ENCODE measurements around the gene PRDM16.

DNA sequence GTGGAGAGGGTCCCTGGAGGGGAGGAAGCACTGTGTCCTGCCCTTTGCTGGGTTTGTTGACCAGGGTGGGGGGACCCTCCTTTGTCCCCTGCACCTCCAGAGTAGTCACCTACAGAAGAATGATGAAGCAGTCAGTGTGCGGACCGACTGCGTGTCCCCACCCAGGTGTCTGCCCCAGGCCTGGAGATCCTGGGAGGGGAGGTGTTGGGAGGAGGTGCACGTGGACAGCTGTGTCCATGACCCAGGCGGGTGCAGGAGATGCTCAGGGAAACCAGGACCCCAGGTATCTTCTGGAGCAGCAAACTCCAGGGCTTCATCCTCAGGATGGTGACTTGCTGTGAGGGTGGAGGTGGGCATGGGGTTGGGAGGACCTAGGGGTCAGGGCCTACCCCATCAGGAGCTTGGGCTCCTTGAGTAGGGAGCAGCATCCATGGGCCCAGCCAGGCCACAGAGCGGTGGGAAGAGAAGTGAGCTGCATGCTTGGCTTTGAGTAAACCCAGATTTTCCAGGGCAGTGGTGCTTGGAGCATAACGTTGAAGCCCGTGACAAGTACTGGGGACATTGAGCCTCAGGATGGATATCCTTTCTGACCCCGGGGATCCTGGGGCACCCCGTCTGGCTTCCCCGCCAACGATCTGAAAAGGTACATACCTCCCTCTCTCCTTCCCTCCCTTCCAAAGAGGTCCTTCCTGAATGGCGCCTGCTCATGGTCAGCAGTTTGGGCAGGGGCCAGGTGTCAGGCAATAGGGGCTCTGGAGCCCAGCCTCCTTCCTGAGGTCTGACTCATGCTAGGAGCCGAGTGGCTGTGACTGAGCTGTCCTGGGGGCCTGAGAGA is 34.1 kb upstream of the PRDM16 start:
- TF ChIP-seq RNF2 (conservative IDR thresholded peaks at IDR 0.05; ENCODE audit: low read depth) = no peak
- no peak for TF ChIP-seq EZH2 (conservative IDR thresholded peaks at IDR 0.05; ENCODE audit: low read depth, low read length)
- no peak for TF ChIP-seq CTCF (CRISPR knock-in tag; IDR thresholded peaks at IDR 0.05)
- no peak for TF ChIP-seq ZBTB40 (IDR thresholded peaks at IDR 0.05)
- TF ChIP-seq ZBTB40 (CRISPR knock-in tag; IDR thresholded peaks at IDR 0.05) = no peak
- TF ChIP-seq ZNF350 (CRISPR knock-in tag; IDR thresholded peaks at IDR 0.05; ENCODE audit: borderline replicate concordance, low read depth) = no peak
- TF ChIP-seq NFYB (CRISPR knock-in tag; IDR thresholded peaks at IDR 0.05) = no peak
- no peak for TF ChIP-seq ZBTB21 (CRISPR knock-in tag; IDR thresholded peaks at IDR 0.05)
- TF ChIP-seq ZFX (CRISPR knock-in tag; IDR thresholded peaks at IDR 0.05; ENCODE audit: low read depth) = no peak
- no peak for TF ChIP-seq ZNF138 (CRISPR knock-in tag; IDR thresholded peaks at IDR 0.05; ENCODE audit: low read depth)
- no peak for TF ChIP-seq KDM1A (CRISPR knock-in tag; IDR thresholded peaks at IDR 0.05)
- TF ChIP-seq CEBPB (IDR thresholded peaks at IDR 0.05; ENCODE audit: borderline replicate concordance, low read depth, low read length) = no peak
- no peak for TF ChIP-seq KDM5A (IDR thresholded peaks at IDR 0.05; ENCODE audit: borderline replicate concordance, low read length)
